Medulla oblongata (tissue), 1 donor: ENCODE data around the gene SH2D3A.
"Not testable (repeated sequence)": the region's sequence is repeated elsewhere in the genome, so short reads cannot be mapped to it uniquely, and the experiment has no call there.

ENCODE experiments used
- DNase-seq: peaks from one replicate; pipeline ENCODE4 v3.0.0-alpha.2; 2015; ENCODE audit errors: extremely low spot score

Gene SH2D3A

GRCh38 chr19:6767357-6768235 lies at the start of gene SH2D3A:
SH2D3A (minus strand) TSS chr19:6767435; CDS start chr19:6763748, 3,687 bp downstream.
- DNase-seq = peak; percentile 27

- no peak for DNase-seq
Observed at GRCh38 chr19:6813659-6814058, 46.4 kb upstream of the SH2D3A start.

GRCh38 chr19:6812612-6813011 lies 45.4 kb upstream of the SH2D3A start:
- DNase-seq = no peak

GRCh38 chr19:6811906-6812305 lies 44.7 kb upstream of the SH2D3A start:
- no peak for DNase-seq

GRCh38 chr19:6811378-6811777 lies 44.1 kb upstream of the SH2D3A start:
- no peak for DNase-seq

GRCh38 chr19:6809262-6809661 lies 42.0 kb upstream of the SH2D3A start:
- no peak for DNase-seq

GRCh38 chr19:6808494-6808893 lies 41.3 kb upstream of the SH2D3A start:
- no peak for DNase-seq

GRCh38 chr19:6807291-6807690 lies 40.1 kb upstream of the SH2D3A start:
- DNase-seq = no peak

GRCh38 chr19:6806488-6806887 lies 39.3 kb upstream of the SH2D3A start:
- no peak for DNase-seq

GRCh38 chr19:6803036-6803404 lies 35.8 kb upstream of the SH2D3A start:
- DNase-seq = peak; percentile 4

- DNase-seq = peak; percentile 72
Observed at GRCh38 chr19:6802336-6803035, 35.3 kb upstream of the SH2D3A start.

- DNase-seq = peak; percentile 72
Observed at GRCh38 chr19:6801485-6802086, 34.4 kb upstream of the SH2D3A start.

GRCh38 chr19:6800991-6801484 lies 33.8 kb upstream of the SH2D3A start:
- no peak for DNase-seq

- not testable (repeated sequence) for DNase-seq
Observed at GRCh38 chr19:6800160-6800790, 33.0 kb upstream of the SH2D3A start.

- no peak for DNase-seq
Observed at GRCh38 chr19:6797646-6798045, 30.4 kb upstream of the SH2D3A start.

- no peak for DNase-seq
Observed at GRCh38 chr19:6796278-6796677, 29.0 kb upstream of the SH2D3A start.

GRCh38 chr19:6794686-6795431 lies 27.6 kb upstream of the SH2D3A start:
- no peak for DNase-seq

GRCh38 chr19:6793973-6794372 lies 26.7 kb upstream of the SH2D3A start:
- no peak for DNase-seq

- no peak for DNase-seq
Observed at GRCh38 chr19:6793411-6793810, 26.2 kb upstream of the SH2D3A start.

GRCh38 chr19:6791237-6791636 lies 24.0 kb upstream of the SH2D3A start:
- no peak for DNase-seq
